GM21529 (cell line): Measurements from ENCODE around the gene SMARCAL1.

ENCODE experiments used
- ATAC-seq: cut with Tn5 transposase; IDR thresholded peaks from one replicate; pipeline ENCODE4 v1.9.1; 2021; ENCODE audit not compliant: unreplicated experiment

SMARCAL1 gene

DNA sequence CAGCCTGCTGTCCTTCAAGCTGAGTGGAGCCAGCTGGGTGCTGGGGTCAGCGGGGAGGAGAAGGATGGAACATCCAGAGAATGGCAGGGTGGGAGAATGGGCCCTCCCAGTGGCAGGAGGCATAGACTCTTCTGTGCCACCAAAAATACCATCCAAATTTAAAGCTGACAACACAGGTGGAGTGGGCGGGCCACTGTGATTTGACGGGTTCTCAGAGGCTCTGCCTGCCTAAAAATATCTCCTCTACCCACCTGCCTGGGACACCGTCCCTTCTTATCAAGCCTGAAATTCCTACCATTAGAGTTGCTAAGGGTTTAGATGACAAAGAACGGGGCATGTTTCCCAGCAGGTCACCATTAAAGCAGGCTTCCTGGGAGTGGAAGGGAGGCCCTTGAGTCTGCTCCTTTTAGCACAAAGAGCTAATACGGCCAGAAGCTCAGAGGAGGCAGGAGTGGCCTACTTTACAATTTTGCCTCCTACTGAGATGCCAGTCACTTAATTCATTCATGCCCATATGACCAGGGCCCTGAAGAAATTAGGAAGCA lies 20.2 kb upstream of the SMARCAL1 start:
- ATAC-seq, result no peak

DNA sequence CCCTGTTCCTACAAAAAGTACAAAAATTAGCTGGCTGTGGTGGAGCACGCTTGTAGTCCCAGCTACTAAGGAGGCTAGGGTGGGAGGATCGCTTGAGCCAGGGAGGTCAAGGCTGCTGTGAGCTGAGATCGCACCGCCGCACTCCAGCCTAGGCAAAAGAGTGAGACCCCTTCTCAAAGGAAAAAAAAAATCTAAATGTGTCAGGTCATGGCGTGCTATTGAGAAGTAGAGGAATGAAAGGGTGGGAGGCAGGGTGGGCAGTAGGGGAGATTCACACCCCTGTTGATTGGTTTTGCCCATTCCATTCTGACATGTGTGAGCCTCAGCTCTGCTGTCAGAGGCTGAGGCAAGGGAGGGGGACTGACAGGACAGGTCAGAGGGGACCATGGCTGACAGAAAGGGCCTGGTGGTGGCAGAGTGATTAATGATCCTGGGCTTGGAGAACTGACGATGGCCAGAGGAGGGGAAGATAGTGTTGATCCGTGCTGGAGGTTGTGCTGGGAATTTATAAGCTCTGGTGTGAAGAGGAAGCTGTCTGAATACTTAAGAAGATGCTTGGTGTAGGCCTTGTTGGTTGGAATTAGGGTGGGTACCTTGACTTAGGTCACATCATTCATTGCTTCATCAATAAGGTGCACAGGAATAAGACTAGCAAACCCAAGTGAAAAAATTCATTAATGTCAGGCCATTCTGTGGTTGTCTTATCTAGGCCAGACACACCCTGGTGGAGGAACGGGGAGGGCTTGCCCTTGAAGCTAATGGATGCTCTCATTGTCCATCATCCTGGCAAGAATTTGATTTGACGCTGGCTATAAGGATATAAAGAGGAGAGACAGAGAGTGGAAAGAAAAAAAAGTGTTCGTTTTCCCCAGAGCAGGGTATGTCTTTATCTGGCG lies 19.1 kb upstream of the SMARCAL1 start:
- no peak for ATAC-seq

DNA sequence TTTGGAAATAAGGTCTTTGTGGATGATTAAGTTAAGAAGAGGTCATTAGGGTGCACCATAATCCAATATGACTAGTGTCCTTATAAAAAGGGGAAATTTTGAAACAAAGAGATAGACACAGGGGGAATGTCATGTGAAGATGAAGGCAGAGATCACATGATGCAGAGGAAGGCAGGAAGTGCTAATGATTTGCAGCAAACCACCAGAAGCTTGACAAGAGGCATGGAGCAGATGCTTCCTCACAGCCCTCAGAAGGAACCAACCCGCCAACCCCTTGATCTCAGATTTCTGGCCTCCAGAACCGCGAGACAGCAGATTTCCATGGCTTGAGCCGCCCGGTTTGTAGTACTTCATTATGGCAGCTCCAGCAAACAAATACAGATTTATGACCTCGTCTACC lies 17.4 kb upstream of the SMARCAL1 start:
- ATAC-seq, result no peak

GRCh38 chr2:216399621-216400020 lies 12.7 kb upstream of the SMARCAL1 start:
- no peak for ATAC-seq

GRCh38 chr2:216402751-216403150 lies 9.5 kb upstream of the SMARCAL1 start:
- ATAC-seq, result no peak

- peak; percentile 76 for ATAC-seq
Observed at GRCh38 chr2:216404010-216404618, 8.2 kb upstream of the SMARCAL1 start.

DNA sequence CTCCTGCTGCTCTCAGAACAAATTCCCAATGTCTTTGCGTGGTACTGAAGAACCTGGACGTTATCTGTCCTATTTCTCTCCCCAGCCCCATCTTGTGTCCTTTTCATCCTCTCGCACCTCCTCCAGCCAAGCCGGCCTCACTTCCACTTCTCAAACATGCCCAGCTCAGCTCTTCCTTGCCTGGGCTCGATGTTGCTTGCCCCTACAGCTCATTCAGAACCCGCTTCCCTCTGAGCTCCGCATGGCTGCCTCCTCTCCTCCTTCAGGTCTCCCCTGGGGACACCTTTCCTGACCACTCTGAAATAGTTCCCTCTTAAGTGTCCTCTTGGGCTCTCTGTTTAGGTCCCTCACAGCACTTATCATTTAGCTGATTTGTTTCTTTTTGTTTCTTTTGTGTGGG lies 6.7 kb upstream of the SMARCAL1 start:
- ATAC-seq, result no peak

- ATAC-seq, result no peak
Observed at GRCh38 chr2:216406826-216407225, 5.5 kb upstream of the SMARCAL1 start.

- no peak for ATAC-seq
Observed at GRCh38 chr2:216408426-216409290, 3.6 kb upstream of the SMARCAL1 start.

GRCh38 chr2:216410550-216410949 lies 1.7 kb upstream of the SMARCAL1 start:
- peak; percentile 18 for ATAC-seq

DNA sequence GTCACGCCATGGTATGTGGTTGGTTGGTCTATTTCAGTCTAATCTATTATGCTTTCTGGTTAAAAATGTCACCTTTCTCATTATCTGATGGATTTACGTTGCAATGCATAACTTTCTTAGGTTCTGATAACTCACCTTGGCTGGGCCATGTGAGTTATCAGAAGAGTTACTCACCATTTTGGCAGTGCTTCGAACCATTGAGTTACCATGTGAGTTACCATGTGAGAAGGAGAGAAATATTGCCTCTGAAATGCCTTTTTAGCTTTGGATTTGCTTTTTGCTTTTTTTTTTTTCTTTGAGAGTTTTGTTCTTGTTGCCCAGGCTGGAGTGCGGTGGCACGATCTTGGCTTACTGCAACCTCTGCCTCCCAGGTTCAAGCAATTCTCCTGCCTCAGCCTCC lies 1.6 kb downstream of the SMARCAL1 start:
- ATAC-seq, result no peak

- ATAC-seq, result no peak
Observed at GRCh38 chr2:216414772-216415319, 2.6 kb downstream of the SMARCAL1 start.

GRCh38 chr2:216415541-216415940 lies 3.3 kb downstream of the SMARCAL1 start:
- ATAC-seq, result no peak

DNA sequence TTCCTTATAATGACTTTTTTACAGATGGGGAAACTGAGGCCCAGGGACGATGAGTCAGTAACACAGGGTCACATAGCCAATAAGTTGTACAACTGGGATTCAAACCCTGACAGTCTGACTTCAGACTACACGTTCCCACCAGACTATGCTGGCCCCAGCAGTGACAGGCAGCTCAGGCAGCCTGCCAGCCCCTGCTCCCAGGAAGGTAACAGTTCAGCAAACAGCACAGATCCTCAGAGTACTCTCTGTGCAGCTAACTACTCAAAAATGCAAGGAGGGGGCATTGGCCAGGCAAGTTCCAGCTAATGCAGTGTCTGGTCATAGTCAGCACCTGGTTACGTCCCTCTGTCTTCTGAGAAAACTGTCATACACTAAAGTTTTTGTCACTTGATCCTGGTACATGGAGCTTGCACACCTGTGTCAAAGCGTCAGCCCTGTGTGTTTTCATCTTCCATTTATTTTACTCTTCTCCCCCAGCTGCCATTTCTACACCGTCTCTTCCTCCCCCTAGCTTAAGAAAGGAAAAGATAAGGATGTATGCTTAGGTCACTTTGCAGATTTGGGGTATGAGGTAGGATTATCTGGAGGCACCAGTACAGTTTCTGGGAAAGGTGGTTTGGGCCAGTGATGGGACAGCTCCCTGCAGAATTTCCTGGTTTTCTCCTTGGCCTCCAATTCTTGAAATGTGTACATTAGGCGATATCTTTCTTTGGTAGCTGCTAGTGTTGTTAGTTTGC lies 4.5 kb downstream of the SMARCAL1 start:
- no peak for ATAC-seq

DNA sequence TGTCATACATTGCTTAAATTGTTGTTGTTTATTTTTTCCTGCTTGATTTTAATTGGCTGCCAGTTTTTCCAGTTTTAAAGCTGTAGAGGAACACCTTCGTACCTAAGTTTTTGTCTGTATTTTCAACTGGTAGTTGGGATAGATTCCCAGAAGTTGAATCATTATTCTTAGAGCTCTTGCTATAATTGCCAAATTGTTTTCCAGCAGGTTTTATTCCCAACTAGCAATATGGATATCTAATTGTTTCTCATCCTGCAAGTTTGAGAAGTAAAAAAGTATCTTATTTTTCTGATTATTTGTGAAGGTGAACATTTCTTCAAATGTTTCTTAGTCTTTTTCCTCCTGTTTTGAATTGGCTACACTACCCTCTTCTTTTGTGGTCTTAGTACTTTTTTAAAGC lies 6.7 kb downstream of the SMARCAL1 start:
- no peak for ATAC-seq

DNA sequence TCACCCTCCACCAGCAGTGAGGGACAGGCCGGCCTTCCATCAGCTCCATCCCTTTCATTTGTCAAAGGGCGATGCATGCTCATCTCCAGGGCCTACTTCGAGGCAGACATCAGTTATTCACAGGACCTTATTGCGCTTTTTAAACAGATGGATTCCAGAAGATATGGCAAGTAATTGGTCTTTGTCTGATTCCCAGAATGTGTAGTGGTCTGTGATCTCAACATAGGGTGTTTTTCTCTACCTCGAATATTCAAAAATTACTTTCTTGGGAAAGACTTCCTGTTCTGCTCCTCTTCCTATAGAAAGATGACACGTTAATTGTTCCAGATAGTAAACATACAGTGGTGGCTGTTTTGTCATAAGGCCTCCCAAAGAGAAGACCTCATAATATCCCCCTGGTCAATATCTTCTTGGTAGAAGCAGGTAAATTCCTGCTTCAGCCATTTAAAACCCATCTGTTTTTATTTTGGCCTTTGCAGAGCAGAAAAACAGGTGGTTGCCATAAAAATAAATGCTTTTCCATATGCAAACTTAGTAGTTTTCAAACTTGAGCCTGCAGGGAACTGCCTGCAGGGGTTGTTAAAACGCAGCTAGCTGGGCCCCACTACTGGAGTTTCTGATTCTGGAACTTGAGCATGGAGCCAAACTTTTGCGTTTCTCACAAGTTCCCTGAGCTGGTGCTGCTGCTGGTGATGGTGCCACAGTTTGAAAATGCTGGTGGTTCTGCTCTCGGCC lies 8.2 kb downstream of the SMARCAL1 start:
- no peak for ATAC-seq

GRCh38 chr2:216423071-216423470 lies 10.8 kb downstream of the SMARCAL1 start:
- no peak for ATAC-seq

GRCh38 chr2:216424274-216424673 lies 12.0 kb downstream of the SMARCAL1 start:
- ATAC-seq, result no peak

DNA sequence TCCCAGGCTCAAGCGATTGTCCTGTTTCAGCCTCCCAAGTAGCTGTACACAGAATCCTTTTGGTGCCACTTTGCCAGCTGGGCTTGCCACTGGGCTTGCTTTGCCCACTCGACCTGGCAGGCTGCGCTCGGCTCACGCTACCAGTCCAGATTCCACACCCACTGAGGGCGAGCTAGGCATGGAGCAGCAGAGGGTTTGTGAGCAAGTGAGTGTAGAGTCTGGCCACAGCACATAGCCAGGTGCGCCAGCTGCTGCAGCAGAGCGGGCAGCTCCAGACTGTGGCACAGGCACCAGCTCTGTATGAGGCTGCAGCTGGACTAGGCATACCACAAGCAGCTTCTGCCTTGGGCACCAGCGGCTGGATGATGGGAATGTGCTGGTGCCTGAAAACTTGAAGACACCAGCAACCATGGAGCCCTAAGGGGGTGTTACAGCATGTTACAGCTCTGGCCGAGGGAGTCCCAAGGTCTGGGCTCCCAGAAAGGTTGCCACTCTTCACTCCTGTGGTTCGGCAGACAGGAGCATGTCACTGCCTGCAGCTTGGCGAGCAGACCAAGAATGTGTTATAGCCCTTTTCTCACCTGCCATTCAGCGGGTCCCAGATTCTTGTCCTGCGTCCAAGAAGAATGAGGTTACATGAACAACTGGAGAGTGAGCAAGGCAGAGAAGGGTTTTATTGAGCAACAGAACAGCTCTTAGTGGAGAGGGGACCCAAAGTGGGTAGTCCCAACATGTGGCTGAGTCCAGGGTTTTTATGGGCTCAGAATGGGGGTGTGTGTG lies 12.9 kb downstream of the SMARCAL1 start:
- no peak for ATAC-seq
